HCT116 (cell line): ENCODE results near the gene TCOF1. TPM values are rescaled to one million over a fixed set of nuclear protein-coding genes. Genes with fewer than 3 reads are reported as not detected.

Source experiments
- total RNA-seq: library from RNA; stranded (reverse); gene quantifications from one replicate; pipeline ENCODE4 v1.2.1, GENCODE V29; 2021; ENCODE audit not compliant: unreplicated experiment

The TCOF1 gene
- total RNA-seq, 1 experiment from 2014 or later, result 94.7 TPM

Other genes starting within 250 kb of the TCOF1 start
- 0.34 TPM for gene PDGFRB, start 201.9 kb upstream of the TCOF1 start, total RNA-seq
- gene CDX1, start 190.9 kb upstream of the TCOF1 start, total RNA-seq, result not detected
- not detected for gene SLC6A7, start 167.6 kb upstream of the TCOF1 start, total RNA-seq
- not detected for gene CAMK2A, start 67.9 kb upstream of the TCOF1 start, total RNA-seq
- gene ARSI, start 54.8 kb upstream of the TCOF1 start, total RNA-seq, result 0.07 TPM
- 8.9 TPM for gene CD74, start 55.2 kb downstream of the TCOF1 start, total RNA-seq
- 2,557 TPM for gene RPS14, start 92.0 kb downstream of the TCOF1 start, total RNA-seq
- gene NDST1, start 150.4 kb downstream of the TCOF1 start, total RNA-seq, result 33.1 TPM